Measurements from ENCODE around the gene SEC22A.

The SEC22A gene

DNA sequence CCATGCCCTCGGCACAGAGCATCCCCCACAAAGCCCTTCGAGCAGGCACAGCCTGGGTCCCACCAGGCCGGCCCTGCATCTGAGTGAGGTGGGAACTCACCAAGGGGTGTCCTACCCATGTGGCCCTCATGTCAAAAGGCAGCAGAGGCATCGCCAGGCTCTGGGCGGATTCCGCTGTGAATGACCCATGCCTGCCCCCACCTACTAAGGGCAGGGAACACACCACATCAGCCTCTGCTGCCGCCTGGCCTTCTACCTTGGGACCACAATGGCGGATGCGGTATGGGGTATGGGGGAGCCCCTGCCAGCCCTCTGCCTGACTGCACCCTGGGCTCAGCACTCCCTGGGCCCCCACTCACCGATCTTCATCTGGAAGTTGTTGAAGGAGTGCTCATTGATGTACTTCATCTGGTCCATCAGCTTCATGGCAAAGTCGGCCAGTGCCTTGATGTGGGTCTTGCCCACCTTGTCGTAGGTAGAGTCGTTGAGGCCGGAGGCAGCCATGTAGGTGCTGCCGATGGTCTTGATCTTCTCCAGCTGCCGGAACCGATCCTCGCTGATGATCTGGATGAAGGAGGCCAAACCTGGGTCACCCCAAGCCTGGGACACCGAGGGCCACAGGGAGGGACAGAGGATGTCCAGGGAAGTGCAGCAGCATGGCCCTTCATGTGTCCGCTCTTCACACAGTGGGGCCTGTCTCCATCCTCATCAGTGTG is 87.8 kb downstream of the SEC22A start:
- no peak for DNase-seq (ENCODE audit: low read depth)

DNA sequence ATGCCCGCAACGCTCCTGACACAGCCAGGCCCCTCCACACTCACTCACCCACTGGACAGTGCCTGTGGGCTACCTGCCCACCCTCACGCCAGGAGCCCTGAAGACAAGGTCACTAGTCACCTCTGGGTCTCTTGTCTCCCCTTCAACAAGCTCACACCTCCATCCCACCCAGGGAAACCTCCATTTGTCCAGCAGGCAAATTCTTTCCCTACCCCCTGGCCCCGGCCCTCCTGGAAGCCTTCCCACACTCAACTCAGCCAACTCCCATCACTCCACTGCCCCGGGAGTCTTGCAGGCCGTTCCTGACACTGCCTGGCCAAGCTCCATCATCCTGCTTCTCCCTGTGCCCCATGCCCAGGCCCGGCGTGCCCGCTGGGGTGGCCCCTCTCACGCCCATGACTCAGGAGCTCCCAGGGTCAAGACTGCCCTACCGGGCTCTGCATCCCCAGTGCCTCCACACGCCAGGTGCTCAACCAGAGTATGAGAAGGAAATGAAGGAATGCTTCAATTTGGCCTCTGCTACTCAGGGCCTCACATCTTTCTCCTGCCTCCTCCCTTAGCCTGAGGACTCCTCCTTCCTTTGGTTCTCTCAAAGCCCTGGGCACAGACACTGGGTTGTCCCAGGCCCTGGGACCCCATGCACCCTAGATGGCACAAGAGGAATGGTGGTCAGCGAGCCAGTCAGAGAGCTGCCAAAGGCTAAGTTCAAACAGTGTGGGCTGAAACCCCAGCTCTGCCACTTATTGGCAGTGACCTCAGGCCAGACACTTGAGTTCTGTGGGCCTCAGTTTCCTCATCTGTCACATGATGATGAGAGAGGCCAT is 88.6 kb downstream of the SEC22A start:
- no peak for DNase-seq (ENCODE audit: low read depth)

DNA sequence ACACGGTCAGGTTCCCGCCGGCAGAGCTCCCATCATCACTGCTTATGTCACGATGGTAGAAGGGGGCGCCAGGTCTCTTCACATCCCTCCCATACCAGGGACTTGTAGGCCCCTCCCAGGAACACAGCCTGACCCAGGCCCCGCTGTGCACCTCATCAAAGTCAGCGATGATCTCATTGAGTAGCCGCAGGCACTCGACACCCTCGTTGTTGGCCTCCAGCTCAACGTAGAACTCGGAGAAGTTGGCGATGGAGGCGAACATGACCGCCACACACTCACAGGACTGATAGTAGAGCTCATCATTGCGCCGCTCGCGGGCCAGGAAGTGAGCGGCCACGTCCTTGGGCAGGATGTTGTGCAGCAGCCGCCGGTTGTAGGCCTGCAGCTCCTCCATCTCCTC is 89.2 kb downstream of the SEC22A start:
- no peak for DNase-seq (ENCODE audit: low read depth)

DNA sequence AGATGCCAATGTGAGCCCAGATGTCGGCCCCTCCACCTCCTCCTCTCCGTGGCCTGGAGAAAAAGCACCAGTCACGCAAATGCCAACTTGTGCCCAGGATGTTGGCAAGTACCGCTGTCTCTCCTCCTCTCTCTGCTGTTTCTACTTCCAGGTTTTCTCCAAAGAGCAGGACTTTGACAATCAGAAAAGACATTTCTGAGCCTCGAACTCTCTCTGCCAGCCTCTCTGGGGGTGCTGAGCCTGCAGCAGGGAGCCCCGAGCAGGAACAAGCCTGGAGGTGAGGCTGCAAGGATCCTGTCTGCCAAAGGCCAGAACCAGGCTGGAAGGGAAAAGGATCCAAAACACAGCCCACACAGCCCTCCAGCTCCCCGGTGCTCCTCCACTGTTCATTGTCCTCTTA is 89.7 kb downstream of the SEC22A start:
- DNase-seq (ENCODE audit: low read depth): no peak

DNA sequence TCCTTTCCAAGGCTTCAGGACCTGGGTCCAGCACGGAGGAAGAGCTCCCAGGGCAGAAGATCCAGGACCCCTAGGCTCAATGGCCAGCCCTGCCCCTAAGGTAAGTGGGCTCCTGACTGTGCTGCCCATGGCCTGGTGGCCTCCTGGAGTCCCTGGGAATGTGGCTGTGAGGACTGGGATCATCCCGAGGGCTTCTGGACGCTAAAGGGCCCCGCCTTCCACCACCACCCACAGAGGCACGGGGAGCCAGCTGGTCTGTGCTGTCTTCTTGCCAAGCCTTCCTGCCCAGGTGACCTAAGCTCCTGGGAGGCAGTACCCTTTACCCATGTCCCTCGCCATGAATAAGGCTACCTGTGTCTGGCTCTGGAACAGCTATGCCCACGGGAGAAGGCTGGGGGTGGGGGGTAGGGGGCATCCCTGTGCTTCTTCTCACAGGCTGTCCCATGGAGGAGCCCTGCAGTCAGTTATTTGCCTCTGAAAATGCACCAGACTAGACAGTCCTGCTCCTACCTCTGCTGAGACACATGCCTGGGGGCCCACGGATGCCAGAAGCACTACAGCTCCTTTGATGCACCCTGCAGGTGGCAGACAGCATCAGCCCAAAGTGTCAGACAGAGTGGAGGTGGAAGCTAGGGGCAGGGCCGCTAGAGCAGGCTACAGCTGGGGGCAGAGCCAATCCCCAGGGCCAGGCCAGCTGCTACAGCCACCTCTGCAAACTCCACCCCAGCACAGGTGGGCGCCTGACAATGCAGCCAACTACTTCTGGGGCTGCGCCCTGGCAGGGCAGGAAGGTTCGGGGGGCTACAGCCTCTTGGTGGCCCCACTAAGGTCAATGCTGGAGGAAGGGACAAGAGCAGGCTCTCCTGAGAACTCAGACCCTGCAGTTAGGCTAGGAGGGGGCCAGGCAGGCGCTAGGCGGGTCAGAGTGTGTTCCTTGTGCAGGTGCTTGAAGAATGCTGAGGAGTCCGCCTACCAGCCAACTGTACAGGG is 90.9 kb downstream of the SEC22A start:
- DNase-seq (ENCODE audit: low read depth): no peak

DNA sequence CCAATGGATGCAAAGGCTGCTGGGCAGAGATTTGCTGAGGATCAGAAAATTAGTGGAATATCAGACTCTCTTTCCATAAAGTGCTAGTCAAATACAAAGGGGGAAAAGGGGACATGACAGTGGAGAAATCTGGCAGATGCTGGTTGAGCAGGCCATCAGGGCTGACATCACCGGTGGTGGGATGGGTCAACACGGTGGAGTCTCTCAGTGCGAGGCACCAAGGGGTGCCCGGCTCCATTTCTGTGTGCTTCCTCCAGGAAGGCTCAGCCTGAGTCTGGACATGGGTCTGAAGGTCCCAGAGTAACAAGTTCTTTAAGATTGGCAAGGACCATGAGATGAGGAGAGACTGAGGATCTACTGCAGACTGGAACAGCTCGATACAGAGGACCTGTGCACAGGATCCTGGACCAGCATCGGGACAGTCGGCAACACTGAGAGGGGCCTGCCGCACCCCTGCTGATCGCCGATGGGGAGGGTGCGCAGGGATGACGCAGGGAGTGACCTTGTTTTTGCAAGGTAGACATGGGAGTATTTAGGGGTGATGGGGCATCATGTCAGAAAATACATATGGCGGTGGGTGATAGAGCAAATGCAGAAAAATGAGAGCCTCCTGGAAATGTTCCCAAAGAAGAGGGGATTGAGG is 92.7 kb downstream of the SEC22A start:
- no peak for DNase-seq (ENCODE audit: low read depth)

DNA sequence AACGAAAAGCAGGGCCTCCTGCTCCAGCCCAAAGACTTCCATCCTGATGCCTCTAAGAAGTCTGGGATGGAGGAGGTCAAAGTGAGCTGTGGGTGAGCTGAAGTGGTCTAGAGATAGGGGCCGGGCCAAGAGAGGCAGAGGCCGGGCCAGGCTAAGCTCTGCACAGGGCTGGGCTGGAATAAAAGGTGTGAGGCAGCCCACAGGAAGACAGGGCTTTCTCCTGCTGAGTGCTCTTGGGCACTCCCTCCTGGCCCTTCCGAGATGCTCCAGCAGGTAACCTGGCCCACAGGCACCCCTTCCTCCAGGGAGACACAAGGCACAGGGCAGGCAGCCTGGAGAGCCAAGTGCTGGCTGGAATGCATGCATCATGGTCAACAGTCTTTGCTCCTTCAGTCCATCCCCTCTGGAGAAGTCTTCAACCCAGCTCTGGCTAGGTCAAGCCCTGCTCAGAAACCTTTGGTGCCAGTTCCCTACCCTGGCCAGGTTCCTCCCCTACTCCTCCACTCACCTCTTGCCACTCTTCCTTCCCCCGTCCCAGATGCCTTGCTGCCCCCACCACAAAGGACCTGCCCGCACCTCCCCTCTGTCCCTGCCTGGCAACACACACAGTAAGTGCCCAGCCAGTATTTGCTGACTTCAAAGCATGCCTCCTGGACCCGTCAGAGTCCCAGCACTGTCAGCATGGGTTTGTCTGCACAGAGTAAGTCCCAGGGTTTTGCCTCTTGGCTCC is 93.6 kb downstream of the SEC22A start:
- DNase-seq (ENCODE audit: low read depth): no peak

DNA sequence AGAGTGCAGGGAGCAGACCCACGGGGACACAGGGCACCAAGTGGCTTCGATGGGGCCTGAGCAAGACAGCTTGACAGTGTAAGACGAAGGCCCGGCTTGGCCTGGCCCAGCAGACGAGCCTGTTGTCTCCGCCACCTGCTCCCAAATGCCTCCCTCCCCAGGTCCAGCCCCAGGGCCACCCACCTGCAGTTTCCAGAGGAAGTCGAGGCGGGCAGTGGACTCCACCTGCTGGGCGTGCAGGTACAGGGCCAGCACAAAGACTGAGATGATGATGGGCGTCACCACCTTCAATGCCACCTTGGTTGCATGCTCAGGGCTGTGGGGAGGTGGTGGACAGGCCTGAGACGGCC is 94.1 kb downstream of the SEC22A start:
- DNase-seq (ENCODE audit: low read depth): no peak

DNA sequence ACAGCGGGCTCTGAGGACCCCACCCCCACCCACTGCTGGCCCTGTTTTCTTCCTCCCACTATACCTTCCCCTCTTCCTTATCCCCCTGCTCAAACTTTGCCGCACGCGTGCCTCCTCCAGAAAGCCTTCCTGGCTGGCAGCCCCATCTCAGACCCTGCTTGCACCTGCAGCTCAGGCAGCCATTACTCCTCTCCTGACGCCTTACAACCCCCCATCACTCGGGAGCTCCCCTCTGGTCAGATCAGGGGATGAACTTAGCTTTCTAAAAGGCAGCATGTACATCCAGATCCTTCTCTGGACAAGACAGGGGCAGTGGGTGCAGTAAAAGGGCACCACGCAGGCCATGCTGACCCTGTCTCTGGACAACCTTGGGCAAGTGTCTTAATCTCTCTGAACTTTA is 94.5 kb downstream of the SEC22A start:
- no peak for DNase-seq (ENCODE audit: low read depth)

DNA sequence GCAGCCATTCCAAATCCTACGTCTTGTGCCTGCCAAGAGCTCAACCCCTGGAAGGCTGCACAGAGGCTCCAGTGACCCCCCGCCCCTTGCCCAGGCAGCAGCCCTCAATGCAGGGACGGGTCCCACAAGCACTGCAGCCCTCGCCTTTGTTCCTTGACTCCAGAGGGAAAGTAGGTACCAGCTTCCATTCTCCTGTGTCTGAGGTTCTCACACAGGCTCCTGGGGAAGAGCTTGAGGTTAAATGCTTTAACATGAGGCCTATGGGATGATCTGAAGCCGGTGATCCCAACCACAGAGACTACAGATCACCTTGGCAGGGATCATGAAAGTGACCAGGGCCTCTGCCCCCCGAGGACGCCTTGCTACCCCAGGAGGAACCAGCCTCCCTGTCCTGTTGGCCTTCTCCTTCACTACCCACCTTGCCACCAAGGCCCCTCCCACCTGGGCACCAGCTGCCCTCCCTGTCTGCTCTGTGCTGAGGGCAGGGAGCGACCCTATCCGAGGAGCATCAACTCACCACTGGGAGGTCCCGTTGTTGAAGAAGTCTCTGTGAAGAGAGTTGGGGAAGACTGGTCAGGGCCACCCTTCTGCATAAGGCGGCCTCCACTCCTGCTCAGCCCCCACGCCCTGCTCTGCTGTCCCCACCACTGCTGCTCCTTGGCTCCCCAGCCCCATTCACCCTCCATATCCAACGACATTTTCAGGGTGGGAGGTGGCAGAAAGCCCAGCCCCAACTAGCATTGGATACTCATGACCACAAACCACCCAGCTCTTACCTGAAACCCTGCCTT is 95.3 kb downstream of the SEC22A start:
- no peak for DNase-seq (ENCODE audit: low read depth)

DNA sequence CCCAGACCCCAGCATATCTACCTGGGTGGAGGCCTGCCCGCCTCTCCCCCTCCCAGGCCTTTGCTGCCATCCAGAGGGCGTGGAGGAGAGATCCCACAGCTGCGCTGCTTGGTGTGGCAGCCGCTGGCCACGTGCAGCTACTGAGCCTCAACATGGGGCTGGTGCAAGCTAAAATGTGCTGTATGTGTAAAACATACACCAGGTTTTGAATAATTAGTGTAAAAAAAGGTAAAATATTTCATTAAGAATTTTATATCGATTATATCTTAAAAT is 95.8 kb downstream of the SEC22A start:
- no peak for DNase-seq (ENCODE audit: low read depth)

DNA sequence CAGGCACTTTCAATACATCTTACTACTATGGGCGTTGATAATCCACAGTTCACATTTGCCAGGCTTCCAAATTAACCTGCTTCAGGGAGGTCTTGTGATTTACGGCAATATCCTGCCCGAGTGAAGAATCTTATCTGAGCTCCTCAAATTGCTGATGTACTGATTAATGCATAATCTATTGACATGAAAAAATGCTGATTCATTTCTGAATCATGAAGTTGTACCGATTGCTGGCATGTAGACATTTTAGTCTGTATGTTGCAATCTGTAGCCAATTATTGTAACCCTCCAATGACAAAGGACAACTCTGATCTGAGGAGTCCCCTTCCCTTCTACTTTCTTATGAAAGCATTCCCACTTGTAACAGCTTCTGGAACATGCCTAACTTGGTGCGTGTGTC is 97.2 kb downstream of the SEC22A start:
- DNase-seq (ENCODE audit: low read depth): no peak

DNA sequence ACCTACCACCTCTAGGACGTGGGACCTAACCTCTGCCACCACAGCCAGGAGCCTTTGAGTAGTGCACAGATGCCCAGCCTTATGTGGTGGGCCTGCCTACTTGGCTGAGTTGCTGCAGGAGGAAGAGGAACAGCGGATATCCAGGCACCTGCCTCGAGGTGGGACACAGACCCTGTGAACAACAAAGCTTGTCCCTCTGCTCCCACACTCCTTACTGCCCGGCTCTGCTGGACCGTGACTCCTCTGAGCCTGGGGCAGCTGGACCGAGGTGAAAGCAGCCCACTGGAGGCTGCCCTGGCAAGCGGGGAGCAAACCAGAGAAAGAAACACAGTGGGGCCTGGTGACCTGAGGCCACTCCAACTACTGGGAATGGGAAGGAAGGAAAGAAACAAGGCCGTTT is 97.8 kb downstream of the SEC22A start:
- no peak for DNase-seq (ENCODE audit: low read depth)

DNA sequence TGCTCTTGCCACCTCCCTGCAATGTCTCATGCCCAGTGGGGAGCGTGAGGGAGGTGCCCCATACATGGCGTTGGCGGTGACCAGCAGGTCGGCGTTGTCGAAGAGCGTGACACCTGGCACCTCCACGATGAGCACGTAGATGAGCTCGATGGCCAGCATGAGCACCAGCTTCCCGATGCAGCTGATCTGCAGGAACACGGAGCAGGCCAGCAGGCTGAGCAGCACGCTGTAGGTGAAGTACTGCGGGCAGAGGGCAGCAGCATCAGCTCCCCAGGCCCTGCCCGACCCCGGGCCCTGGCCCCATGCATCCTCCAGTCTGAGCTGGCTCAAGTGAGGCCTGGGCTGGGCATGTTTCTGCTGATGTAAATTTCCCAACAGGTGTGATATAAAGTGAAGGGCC is 98.3 kb downstream of the SEC22A start:
- no peak for DNase-seq (ENCODE audit: low read depth)

DNA sequence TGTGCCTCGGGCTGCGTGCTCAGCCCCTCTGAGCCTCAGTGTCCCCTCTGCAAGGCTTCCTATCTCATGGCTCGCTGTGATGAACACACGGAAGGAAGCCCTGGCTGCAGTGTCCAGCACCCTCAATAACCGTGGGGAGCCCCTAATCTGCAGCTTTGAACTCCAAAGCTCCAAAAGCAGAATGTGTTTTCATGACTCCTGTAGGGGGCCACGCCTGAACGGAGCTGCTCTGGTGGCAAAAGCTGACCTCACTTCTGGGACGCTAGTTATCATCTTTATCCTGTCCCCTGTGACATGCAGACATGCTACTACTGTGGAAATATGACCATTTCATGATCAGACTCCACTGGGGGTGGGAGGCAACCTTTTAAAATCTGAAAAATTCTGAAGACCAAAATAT is 98.8 kb downstream of the SEC22A start:
- no peak for DNase-seq (ENCODE audit: low read depth)

DNA sequence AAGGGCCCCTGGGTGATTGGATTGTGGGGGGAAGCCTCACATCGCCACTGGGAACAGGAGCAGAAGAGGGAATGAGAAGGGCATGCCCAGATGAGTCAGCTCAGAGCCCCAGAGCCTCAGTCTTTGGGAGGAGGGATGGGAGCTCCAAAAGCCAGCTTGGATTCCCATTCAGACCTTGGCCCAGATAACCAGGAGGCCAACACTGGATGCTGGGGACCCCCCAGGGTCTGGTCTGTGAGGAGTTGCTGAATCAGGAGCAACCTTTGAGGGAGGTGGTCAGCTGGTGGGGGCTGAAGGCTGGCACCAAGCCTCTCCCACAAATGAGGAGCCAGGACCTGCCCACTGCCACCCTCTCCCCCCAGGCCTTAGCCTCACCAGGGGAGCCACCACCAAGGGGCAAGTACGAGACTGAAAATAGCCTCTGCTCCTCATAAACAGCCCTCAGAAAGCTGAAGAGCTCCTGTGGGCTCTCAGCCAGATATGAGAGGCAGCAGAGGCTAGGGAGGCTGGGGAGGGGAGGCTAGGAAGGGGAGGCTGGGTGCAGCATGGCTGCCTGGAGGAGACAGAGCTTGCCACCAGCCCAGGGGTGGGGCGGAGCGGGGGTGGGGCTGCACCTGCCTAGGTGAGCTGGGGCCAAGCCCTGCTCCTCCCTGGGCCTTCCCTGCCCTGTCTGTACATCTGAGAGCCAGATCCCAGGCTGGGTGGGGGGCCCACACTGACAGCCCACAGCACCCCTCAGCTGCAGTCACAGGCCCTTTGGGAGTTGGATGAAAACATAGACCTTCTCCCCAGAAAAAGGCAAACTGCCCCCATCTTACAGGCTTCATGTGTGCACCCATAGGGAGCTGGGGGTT is 99.8 kb downstream of the SEC22A start:
- no peak for DNase-seq (ENCODE audit: low read depth)

DNA sequence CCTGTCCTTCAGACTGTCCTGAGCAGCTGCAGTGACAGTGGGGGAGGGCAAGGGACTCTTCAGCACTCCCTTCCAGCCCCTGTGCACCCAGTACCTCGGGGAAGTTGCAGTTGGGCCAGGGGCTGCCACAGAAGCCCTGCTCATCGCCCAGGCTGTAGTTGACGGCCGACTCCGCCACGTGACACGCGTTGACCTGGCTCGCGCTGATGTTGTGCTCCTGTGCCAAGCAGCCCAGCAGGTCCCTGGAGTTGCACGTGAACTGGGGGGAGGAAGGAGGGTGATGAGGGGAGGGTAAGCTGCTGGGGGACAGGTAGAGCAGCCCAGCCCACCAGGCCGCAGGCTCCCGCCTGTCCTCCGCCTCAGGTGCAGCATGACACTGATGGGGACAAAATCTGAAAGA is 101.2 kb downstream of the SEC22A start:
- no peak for DNase-seq (ENCODE audit: low read depth)

DNA sequence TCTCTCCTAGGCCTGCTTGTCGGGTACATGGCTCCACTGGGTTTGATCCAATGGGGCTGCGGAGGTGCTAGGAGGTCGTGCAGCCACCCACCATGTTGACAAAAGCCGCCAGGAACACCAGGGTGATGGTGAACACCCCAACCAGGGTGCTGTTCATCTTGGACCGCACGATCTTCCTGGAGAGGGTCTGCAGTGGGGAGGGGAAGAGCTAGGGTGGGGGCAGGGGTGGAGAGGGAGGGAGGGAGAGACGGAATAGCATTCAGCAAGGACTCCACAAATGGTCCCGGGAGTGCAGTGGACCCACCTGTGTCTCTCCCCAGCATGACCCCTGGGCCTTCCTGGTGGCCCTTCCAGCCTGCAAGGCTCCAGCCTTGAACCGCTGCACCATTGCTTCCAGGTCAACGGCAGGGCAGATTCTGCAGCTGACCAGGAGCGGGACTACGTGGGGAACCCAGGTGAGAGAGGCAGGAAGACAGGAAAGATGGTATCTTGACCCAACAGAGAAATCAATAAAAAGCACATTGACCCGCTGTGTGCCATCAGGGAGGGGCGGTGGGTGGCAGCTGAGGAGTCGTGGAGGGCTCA is 102.3 kb downstream of the SEC22A start:
- DNase-seq (ENCODE audit: low read depth): no peak

DNA sequence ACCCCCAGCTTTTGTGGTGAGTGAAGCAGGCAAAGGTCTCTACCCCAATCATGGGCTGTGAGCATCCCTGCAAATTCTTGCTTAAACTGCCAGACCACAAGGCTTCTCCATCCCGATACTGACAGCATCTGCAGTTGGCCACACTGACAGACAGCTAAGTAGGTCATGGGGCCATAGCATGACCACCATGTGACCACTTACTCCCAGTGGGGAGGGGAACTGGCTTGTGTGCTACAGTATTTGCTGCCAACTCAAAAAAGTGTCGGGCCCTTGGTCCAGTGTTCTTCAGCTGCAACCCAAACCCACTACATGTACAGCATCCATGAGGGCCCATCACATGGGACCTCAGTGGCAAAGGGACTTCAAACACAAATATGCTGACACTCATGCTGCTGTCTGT is 103.4 kb downstream of the SEC22A start:
- DNase-seq (ENCODE audit: low read depth): no peak

DNA sequence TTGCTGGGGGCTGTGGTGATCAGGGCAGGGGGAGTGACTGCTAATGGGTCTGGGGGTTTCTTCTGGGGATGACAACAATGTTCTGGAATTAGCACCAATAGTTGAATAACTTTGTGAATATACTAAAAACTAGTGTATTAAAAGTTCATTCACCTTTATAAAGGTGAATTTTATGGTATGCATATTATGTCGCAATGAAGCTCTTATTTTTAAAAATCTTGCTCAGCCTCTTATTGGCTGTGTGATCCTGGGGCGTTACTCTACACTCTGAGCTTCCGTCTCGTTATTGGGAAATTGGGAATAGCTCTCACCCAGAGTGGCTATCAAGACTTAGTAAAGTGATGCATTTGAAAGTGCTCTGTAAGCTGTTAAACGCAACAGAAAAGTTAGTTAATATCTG is 105.3 kb downstream of the SEC22A start:
- DNase-seq (ENCODE audit: low read depth): no peak

All from stimulated activated CD8-positive, alpha-beta memory T cell treated with anti-CD3 and anti-CD28 coated beads, Interleukin-15, amount 100 ng/mL, for 24 hours (primary cell).